HEK293 (cell line): Measurements from ENCODE around the gene FXYD6.

ENCODE experiments used
- CTCF ChIP-seq: fragments of 450-650 bp; formaldehyde crosslinking; IDR thresholded peaks from 2 replicates; pipeline ENCODE4 v1.5.1; 2016; ENCODE audit warnings: missing biosample characterization, missing genetic modification characterization
- ZBTB7A ChIP-seq: fragments of 450-650 bp; formaldehyde crosslinking; IDR thresholded peaks from 2 replicates; pipeline ENCODE4 v1.5.1; 2016; ENCODE audit warnings: low read depth, missing biosample characterization, missing genetic modification characterization
- ZNF610 ChIP-seq: fragments of 450-650 bp; formaldehyde crosslinking; IDR thresholded peaks from 2 replicates; pipeline ENCODE4 v1.5.1; 2016; ENCODE audit warnings: missing biosample characterization, missing genetic modification characterization, borderline replicate concordance

- no peak for TF ChIP-seq ZNF610 (tag by site-specific recombination)
- no peak for TF ChIP-seq ZBTB7A (tag by site-specific recombination)
- TF ChIP-seq CTCF, result no peak
Observed at GRCh38 chr11:117862753-117863152, 13.7 kb downstream of the FXYD6 start.
